Neural crest cell (in vitro differentiated cells): ENCODE data around the gene NIPA2. TPM values are rescaled to one million over a fixed set of nuclear protein-coding genes. Genes with fewer than 3 reads are reported as not detected.
"Not testable (repeated sequence)": the region's sequence is repeated elsewhere in the genome, so short reads cannot be mapped to it uniquely, and the experiment has no call there.

ENCODE experiments used
- DNase-seq: peaks from one replicate; pipeline ENCODE4 v3.0.0; 2021; ENCODE audit warnings: low read depth, mixed read lengths, low spot score
- H3K27ac Mint-ChIP-seq: one replicate; pipeline ENCODE4 v1.8.0; 2021; ENCODE audit warnings: mild to moderate bottlenecking, mixed read lengths; ENCODE audit not compliant: unreplicated experiment
- H3K27me3 Mint-ChIP-seq: 2 replicates; pipeline ENCODE4 v1.8.0; 2021; ENCODE audit warnings: low read depth, mild to moderate bottlenecking, mixed read lengths
- H3K36me3 Mint-ChIP-seq: 2 replicates; pipeline ENCODE4 v1.8.0; 2021; ENCODE audit warnings: low read depth, mild to moderate bottlenecking, mixed read lengths
- H3K4me1 Mint-ChIP-seq: 2 replicates; pipeline ENCODE4 v1.8.0; 2021; ENCODE audit warnings: mixed read lengths
- H3K4me3 Mint-ChIP-seq: one replicate; pipeline ENCODE4 v1.8.0; 2021; ENCODE audit warnings: mild to moderate bottlenecking, mixed read lengths
- H3K9me3 Mint-ChIP-seq: 2 replicates; pipeline ENCODE4 v1.8.0; 2021; ENCODE audit warnings: mixed read lengths
- CTCF ChIP-seq: fragments of 200-600 bp; sonication (generic); conservative IDR thresholded peaks from 2 replicates; pipeline ENCODE4 v1.5.0; 2021; ENCODE audit warnings: antibody characterized with exemption, mild to moderate bottlenecking
- total RNA-seq: library from RNA; stranded (reverse); gene quantifications from 2 replicates; pipeline ENCODE4 v1.2.1, GENCODE V29; 2021

Gene NIPA2
- total RNA-seq, 1 donor from 2014 or later: 49.9 TPM

GRCh38 chr15:22799902-22800301 is 38.6 kb upstream of the NIPA2 start:
- Mint-ChIP-seq H3K4me3 (no peak overlapping the region), H3K36me3 (no peaks in the 10 kb centered on the region), H3K27ac (no peak overlapping the region), H3K27me3 (no peaks in the 10 kb centered on the region), H3K9me3 (no peaks in the 10 kb centered on the region), H3K4me1 (no peaks in the 10 kb centered on the region)
- TF ChIP-seq CTCF: no peak
- DNase-seq: no peak

- not testable (repeated sequence) for H3K27me3 Mint-ChIP-seq, DNase-seq, H3K9me3 Mint-ChIP-seq, H3K36me3 Mint-ChIP-seq, H3K4me3 Mint-ChIP-seq, H3K4me1 Mint-ChIP-seq, H3K27ac Mint-ChIP-seq
These were observed 35.5 kb upstream of the NIPA2 start for GRCh38 chr15:22803006-22803405.

- DNase-seq: no peak
- no peak overlapping the region for H3K27ac Mint-ChIP-seq
- H3K36me3 Mint-ChIP-seq: no peaks in the 10 kb centered on the region
- no peak for TF ChIP-seq CTCF
- no peak overlapping the region for H3K4me3 Mint-ChIP-seq
- no peaks in the 10 kb centered on the region for H3K4me1 Mint-ChIP-seq
- no peaks in the 10 kb centered on the region for H3K27me3 Mint-ChIP-seq
- H3K9me3 Mint-ChIP-seq: no peaks in the 10 kb centered on the region
These were observed 32.3 kb upstream of the NIPA2 start for GRCh38 chr15:22806156-22806555.

- no peaks in the 10 kb centered on the region for H3K27me3 Mint-ChIP-seq
- TF ChIP-seq CTCF: no peak
- H3K36me3 Mint-ChIP-seq: no peaks in the 10 kb centered on the region
- no peaks in the 10 kb centered on the region for H3K4me1 Mint-ChIP-seq
- no peaks in the 10 kb centered on the region for H3K9me3 Mint-ChIP-seq
- H3K4me3 Mint-ChIP-seq: no peak overlapping the region
- DNase-seq: no peak
- no peak overlapping the region for H3K27ac Mint-ChIP-seq
These were observed 31.8 kb upstream of the NIPA2 start for GRCh38 chr15:22806664-22807063.

GRCh38 chr15:22807831-22808230 is 30.6 kb upstream of the NIPA2 start:
- not testable (repeated sequence) for H3K27ac Mint-ChIP-seq, H3K9me3 Mint-ChIP-seq, H3K27me3 Mint-ChIP-seq, H3K4me1 Mint-ChIP-seq, DNase-seq, H3K4me3 Mint-ChIP-seq, H3K36me3 Mint-ChIP-seq

- Mint-ChIP-seq H3K27ac (no peak overlapping the region), H3K9me3 (no peaks in the 10 kb centered on the region), H3K4me1 (no peaks in the 10 kb centered on the region), H3K4me3 (no peak overlapping the region), H3K36me3 (no peaks in the 10 kb centered on the region), H3K27me3 (no peaks in the 10 kb centered on the region)
- TF ChIP-seq CTCF: no peak
- DNase-seq: no peak
These were observed 30.2 kb upstream of the NIPA2 start for GRCh38 chr15:22808240-22808639.

GRCh38 chr15:22808761-22809280 is 29.6 kb upstream of the NIPA2 start:
- DNase-seq: no peak
- Mint-ChIP-seq H3K9me3 (no peaks in the 10 kb centered on the region), H3K4me1 (no peaks in the 10 kb centered on the region), H3K4me3 (no peak overlapping the region), H3K27me3 (no peaks in the 10 kb centered on the region), H3K27ac (no peak overlapping the region), H3K36me3 (no peaks in the 10 kb centered on the region)
- TF ChIP-seq CTCF: no peak
